ENCODE data around the gene OR9A4.

GRCh38 chr7:141944811-141945210 is 28.6 kb downstream of the OR9A4 start:
- TF ChIP-seq POLR2A (IDR thresholded peaks at IDR 0.05), result no peak
- TF ChIP-seq, protein P1, sequence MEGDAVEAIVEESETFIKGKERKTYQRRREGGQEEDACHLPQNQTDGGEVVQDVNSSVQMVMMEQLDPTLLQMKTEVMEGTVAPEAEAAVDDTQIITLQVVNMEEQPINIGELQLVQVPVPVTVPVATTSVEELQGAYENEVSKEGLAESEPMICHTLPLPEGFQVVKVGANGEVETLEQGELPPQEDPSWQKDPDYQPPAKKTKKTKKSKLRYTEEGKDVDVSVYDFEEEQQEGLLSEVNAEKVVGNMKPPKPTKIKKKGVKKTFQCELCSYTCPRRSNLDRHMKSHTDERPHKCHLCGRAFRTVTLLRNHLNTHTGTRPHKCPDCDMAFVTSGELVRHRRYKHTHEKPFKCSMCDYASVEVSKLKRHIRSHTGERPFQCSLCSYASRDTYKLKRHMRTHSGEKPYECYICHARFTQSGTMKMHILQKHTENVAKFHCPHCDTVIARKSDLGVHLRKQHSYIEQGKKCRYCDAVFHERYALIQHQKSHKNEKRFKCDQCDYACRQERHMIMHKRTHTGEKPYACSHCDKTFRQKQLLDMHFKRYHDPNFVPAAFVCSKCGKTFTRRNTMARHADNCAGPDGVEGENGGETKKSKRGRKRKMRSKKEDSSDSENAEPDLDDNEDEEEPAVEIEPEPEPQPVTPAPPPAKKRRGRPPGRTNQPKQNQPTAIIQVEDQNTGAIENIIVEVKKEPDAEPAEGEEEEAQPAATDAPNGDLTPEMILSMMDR (IDR thresholded peaks at IDR 0.05), result no peak
